Tibial nerve (tissue), 3 donors: ENCODE results near the gene DHRSX.
"Not testable (repeated sequence)": the region's sequence is repeated elsewhere in the genome, so short reads cannot be mapped to it uniquely, and the experiment has no call there.

Experiments
- POLR2A ChIP-seq, 2 donors: fragments of 450-650 bp; IDR thresholded peaks; one replicate each; pipeline ENCODE4 v1.6.1; 2017; ENCODE audit warnings: antibody characterized with exemption in 2 of 2, mild to moderate bottlenecking in 2 of 2, moderate library complexity in 2 of 2
- TF ChIP-seq, protein P1 (sequence below), 5 experiments: fragments of 200-600 bp in 3 of 5; fragments of 450-650 bp in 2 of 5; sonication (generic) in 3 of 5; IDR thresholded peaks; one replicate each; pipeline ENCODE4 v1.5.1; 2016 to 2019; ENCODE audit warnings: antibody characterized with exemption in 5 of 5, mild to moderate bottlenecking in 3 of 5, moderate library complexity in 2 of 5

DNA sequence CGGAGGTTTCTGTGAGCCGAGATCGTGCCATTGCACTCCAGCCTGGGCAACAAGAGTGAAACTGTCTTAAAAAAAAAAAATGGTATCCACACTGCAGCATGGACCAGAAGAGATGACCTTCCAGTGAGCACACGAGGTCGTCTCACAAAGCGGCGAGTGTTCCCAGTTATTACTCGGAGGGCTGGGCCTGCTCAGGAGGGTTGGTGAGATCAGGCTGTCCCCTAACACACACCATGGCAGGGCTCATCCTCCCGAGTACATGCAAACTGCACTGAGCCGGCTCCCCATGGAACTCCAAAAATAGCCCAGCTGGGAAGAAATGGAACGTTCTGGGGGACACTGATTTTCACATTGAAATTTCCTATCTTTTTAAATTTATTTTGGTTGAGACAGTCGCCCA lies 19.2 kb downstream of the DHRSX start:
- TF ChIP-seq, protein P1, sequence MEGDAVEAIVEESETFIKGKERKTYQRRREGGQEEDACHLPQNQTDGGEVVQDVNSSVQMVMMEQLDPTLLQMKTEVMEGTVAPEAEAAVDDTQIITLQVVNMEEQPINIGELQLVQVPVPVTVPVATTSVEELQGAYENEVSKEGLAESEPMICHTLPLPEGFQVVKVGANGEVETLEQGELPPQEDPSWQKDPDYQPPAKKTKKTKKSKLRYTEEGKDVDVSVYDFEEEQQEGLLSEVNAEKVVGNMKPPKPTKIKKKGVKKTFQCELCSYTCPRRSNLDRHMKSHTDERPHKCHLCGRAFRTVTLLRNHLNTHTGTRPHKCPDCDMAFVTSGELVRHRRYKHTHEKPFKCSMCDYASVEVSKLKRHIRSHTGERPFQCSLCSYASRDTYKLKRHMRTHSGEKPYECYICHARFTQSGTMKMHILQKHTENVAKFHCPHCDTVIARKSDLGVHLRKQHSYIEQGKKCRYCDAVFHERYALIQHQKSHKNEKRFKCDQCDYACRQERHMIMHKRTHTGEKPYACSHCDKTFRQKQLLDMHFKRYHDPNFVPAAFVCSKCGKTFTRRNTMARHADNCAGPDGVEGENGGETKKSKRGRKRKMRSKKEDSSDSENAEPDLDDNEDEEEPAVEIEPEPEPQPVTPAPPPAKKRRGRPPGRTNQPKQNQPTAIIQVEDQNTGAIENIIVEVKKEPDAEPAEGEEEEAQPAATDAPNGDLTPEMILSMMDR (IDR thresholded peaks at IDR 0.05): not testable (repeated sequence)
- TF ChIP-seq POLR2A (IDR thresholded peaks at IDR 0.05): not testable (repeated sequence)
